ENCODE results near the gene VSIG2. TPM values are rescaled to one million over a fixed set of nuclear protein-coding genes. Genes with fewer than 3 reads are reported as not detected.

The VSIG2 gene
- total and polyA plus RNA-seq, 2 experiments from 2014 or later, result not detected

GRCh38 chr11:124724979-124725718 is 26.9 kb downstream of the VSIG2 start:
- Histone ChIP-seq H3K27ac (ENCODE audit: low read depth) (no peak overlapping the region), H3K27me3 (ENCODE audit: insufficient read depth) (peaks cover 71% of the 10 kb centered on the region), H3K4me3 (peak overlapping the region; percentile 29), H3K4me2 (peak overlapping the region; percentile 37), H2AFZ (peak overlapping the region; percentile 40), H3K36me3 (ENCODE audit: insufficient read depth) (no peaks in the 10 kb centered on the region), H3K79me2 (replicated peaks; ENCODE audit: insufficient read depth) (no peaks in the 10 kb centered on the region), H3F3A (replicated peaks; ENCODE audit: low read depth) (no peaks in the 10 kb centered on the region), H4K20me1 (replicated peaks; ENCODE audit: insufficient read depth) (no peaks in the 10 kb centered on the region), H3K9me2 (ENCODE audit: insufficient read depth) (no peaks in the 10 kb centered on the region), H3K4me1 (ENCODE audit: insufficient read depth) (peaks cover 31% of the 10 kb centered on the region)
- Mint-ChIP-seq H3K4me1 (peaks cover 52% of the 10 kb centered on the region), H3K27ac (no peak overlapping the region), H3K4me3 (peak overlapping the region; percentile 44; the same call in 2 of the 3 replicates), H3K27me3 (ENCODE audit: insufficient read depth, low read depth, poor library complexity) (peaks cover 47% of the 10 kb centered on the region), H3K9me3 (no peaks in the 10 kb centered on the region), H3K36me3 (ENCODE audit: low read depth) (no peaks in the 10 kb centered on the region)
- no peak for DNase-seq (ENCODE audit: low spot score)
- no peak for TF ChIP-seq STAT1 (IDR thresholded peaks at IDR 0.05; ENCODE audit: unreplicated experiment)
- TF ChIP-seq CTCF (conservative IDR thresholded peaks at IDR 0.05; ENCODE audit: low read depth in 2 of 2), result no peak
- TF ChIP-seq JUNB (IDR thresholded peaks at IDR 0.05; ENCODE audit: unreplicated experiment), result no peak
- TF ChIP-seq CREB1 (CRISPR knock-in tag; IDR thresholded peaks at IDR 0.05; ENCODE audit: low read depth), result no peak
- no peak for TF ChIP-seq ETS1 (IDR thresholded peaks at IDR 0.05)
- TF ChIP-seq ZNF331 (CRISPR knock-in tag; IDR thresholded peaks at IDR 0.05; ENCODE audit: low read depth), result no peak
- no peak for TF ChIP-seq ZNF114 (CRISPR knock-in tag; IDR thresholded peaks at IDR 0.05)
- no peak for TF ChIP-seq REST (IDR thresholded peaks at IDR 0.05; ENCODE audit: unreplicated experiment)
- no peak for TF ChIP-seq POLR2AphosphoS5 (IDR thresholded peaks at IDR 0.05; ENCODE audit: low read depth)
- TF ChIP-seq EZH2 (IDR thresholded peaks at IDR 0.05; ENCODE audit: low read depth, unreplicated experiment), result no peak
- TF ChIP-seq NANOG (IDR thresholded peaks at IDR 0.05; ENCODE audit: borderline replicate concordance), result no peak
- TF ChIP-seq ZNF462 (CRISPR knock-in tag; IDR thresholded peaks at IDR 0.05), result no peak
- TF ChIP-seq EZH2phosphoT487 (IDR thresholded peaks at IDR 0.05; ENCODE audit: unreplicated experiment), result no peak
- peak; percentile 47 for ATAC-seq

Data from GM23338 (cell line).